ENCODE results near the gene GNB3.
"Not testable (repeated sequence)": the region's sequence is repeated elsewhere in the genome, so short reads cannot be mapped to it uniquely, and the experiment has no call there.

The GNB3 gene

GRCh38 chr12:6863586-6864321 lies 23.0 kb downstream of the GNB3 start:
- no peak for DNase-seq

- not testable (repeated sequence) for DNase-seq
Observed at GRCh38 chr12:6865307-6865706, 24.6 kb downstream of the GNB3 start.

GRCh38 chr12:6866163-6866919 lies 25.6 kb downstream of the GNB3 start:
- no peak for DNase-seq

- DNase-seq = no peak
Observed at GRCh38 chr12:6866920-6867412, 26.2 kb downstream of the GNB3 start.

DNA sequence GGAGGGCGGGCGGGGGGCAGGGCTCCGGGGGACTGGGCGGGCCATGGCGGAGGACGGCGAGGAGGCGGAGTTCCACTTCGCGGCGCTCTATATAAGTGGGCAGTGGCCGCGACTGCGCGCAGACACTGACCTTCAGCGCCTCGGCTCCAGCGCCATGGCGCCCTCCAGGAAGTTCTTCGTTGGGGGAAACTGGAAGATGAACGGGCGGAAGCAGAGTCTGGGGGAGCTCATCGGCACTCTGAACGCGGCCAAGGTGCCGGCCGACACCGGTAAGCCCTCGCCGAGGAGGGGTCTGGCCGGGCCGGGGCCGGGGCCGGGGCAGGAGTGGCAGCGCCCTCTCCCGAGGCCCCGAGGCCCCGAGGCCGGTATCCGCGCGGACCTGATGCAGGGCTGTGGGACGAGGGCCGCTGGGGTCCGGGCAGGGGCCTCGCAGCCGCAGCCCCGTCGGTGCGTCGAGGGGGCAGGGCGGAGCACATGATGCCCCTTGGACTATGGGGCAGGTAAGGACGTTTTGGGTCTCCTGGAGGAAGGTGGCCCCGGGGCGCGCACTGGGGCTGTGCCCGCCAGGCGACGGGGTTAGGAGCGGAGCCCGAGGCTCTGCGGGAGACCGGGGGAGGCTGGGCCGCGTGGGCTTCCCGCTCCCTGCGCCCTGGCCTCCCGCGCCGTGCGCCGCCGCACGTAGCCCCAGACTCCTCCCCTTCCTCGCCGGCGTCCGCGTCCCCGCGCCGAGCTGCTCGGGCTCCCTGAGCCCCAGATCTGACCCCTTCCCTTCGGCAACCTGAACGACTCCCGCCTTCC lies 26.9 kb downstream of the GNB3 start, which contains the start of gene TPI1:
TPI1 (plus strand) TSS at position 119 of the 798 bp plus-strand sequence; CDS start at position 155, 36 bp downstream.
- DNase-seq = peak in 1 of 2 experiments; percentile 27

DNA sequence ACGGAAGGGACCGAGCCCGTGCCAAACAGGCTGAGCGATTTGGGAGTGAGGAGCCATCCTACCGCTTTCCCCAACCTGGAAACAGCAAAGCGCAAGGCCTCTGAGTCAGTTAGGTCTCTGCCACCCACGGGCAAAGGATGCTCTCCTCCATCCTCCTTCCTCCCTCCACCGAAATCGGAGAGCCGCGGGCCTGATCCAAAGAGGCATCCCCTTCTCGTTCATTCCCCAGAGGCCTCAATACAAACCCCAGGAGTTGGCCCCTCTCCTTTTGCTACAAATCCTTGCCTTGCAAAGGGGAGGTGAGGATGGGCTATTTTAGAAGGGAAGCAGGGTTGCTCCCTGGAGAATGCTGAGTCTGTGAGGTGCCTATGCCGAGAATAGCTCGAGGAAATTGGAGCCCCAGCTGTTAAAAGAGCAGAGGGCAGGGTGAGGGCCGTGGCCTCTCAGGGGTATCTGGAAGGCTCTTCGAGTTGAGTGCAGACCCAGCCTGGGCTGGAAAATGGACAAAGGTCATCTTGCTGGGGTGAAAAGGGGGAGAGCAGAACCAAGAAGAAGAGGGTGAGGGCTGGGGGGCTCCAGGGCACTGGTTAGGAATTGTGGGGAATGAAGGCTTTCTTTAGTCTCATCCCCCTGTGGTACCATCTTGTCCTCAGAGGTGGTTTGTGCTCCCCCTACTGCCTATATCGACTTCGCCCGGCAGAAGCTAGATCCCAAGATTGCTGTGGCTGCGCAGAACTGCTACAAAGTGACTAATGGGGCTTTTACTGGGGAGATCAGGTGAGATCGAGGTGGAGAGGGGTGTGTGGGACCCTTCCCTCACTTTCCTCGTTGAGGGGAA lies 27.7 kb downstream of the GNB3 start:
- no peak for DNase-seq

DNA sequence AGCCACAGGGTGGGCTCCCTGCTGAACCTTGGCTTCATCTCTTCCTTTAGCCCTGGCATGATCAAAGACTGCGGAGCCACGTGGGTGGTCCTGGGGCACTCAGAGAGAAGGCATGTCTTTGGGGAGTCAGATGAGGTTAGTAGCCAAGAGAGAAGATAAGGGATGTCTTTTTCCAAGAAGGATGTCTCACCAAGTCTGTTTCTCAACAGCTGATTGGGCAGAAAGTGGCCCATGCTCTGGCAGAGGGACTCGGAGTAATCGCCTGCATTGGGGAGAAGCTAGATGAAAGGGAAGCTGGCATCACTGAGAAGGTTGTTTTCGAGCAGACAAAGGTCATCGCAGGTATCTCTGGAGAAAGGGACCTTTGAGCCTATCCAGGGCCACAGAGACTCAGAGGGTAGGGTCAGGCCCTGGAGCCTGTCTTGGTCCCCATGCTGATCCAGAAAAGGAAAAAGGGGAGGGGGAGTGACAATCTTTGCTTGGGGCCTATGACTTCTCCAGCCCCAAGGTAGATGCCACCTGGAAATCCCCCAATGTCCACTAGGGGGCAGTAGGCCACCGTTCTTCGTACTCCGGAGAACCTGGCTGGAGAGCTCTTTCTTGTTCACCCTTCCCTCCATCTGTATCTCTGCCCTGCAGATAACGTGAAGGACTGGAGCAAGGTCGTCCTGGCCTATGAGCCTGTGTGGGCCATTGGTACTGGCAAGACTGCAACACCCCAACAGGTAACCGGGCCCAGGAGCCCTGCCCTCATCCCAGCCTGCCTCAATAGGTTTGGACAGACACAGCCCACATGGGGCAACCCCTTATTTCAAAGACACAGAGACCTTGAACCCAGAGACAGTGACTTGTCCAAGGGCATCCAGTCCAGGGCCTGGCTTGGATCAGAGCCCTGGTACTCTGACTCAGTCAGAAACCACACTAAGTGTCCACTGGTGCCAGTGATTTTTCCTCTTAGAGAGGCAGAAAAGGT lies 28.6 kb downstream of the GNB3 start:
- DNase-seq = peak; percentile 29 to 50

DNA sequence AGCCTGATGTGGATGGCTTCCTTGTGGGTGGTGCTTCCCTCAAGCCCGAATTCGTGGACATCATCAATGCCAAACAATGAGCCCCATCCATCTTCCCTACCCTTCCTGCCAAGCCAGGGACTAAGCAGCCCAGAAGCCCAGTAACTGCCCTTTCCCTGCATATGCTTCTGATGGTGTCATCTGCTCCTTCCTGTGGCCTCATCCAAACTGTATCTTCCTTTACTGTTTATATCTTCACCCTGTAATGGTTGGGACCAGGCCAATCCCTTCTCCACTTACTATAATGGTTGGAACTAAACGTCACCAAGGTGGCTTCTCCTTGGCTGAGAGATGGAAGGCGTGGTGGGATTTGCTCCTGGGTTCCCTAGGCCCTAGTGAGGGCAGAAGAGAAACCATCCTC lies 29.6 kb downstream of the GNB3 start:
- not testable (repeated sequence) for DNase-seq

GRCh38 chr12:6871052-6871957 lies 30.6 kb downstream of the GNB3 start:
- DNase-seq = peak in 1 of 2 experiments; percentile 3

GRCh38 chr12:6872073-6873048 lies 31.6 kb downstream of the GNB3 start:
- peak in 1 of 2 experiments; percentile 37 for DNase-seq

GRCh38 chr12:6873094-6874014 lies 32.6 kb downstream of the GNB3 start, which contains the start of gene SPSB2:
Gene SPSB2, minus strand, starts transcription at chr12:6873303. Its CDS starts 402 bp downstream, at chr12:6872901.
- DNase-seq = peak; percentile 81 to 83

DNA sequence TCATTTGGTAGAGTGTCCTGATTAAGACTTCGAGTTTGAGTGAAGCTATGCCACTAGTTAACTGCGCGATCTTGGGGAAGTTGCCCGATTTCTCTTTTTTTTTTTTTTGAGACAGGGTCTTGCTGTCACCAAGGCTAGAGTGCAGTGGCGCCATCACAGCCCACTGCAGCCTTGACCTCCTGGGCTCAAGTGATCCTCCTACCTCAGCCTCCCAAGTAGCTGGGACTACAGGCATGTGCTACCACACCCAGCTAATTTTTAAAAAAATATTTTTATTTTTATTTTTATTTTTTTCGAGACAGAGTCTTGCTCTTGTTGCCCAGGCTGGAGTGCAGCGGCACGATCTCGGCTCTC lies 33.3 kb downstream of the GNB3 start:
- not testable (repeated sequence) for DNase-seq

GRCh38 chr12:6879824-6880223 lies 39.1 kb downstream of the GNB3 start:
- DNase-seq = not testable (repeated sequence)

DNA sequence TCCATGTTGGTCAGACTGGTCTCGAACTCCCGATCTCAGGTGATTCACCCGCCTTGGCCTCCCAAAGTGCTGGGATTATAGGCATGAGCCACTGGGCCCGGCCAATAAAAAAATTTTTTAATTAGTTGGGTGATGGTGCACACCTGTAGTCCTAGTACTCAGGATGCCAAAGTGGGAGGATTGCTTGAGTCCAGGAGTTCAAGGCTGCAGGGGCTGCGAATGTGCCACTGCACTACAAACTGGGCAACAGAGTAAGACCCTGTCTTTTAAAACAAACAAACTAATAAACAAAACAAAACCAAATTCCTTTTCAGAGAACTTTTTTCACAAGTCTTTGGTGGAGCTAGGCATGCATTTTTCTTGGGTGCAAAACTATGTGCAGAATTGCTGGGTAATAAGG lies 42.5 kb downstream of the GNB3 start:
- no peak for DNase-seq

DNA sequence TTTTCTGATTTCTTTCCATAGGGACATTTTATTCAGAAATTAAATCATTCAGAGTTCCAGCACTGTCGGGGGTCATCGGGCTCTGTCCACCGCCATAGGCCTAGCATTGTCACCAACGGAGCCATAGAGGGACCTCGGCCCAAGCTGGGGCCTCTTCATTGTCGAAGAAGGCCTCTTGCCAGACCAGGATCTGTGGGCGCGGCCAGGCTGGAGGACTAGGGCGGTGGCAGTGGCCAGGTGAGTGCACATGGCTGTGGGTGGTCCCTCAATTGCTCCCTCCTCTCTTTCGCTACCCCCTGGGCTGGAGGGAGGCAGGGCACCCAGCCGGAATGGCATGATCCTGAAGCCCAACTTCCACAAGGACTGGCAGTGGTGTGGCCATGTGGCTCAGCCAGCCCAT lies 43.0 kb downstream of the GNB3 start:
- no peak for DNase-seq

GRCh38 chr12:6884539-6884938 lies 43.8 kb downstream of the GNB3 start:
- DNase-seq = no peak

All from SHP77 (cell line).